GM10248 (cell line): ENCODE results near the gene SNX8.

ENCODE experiments used
- CTCF ChIA-PET: fragments of 300-600 bp; sonication (Branson Sonifier 250); formaldehyde crosslinking; extraction: SDS; loops from one replicate; lab custom pipeline; 2021; ENCODE audit warnings: antibody characterized with exemption; lab: Yijun Ruan, JAX
- POLR2A ChIA-PET: fragments of 350-650 bp; sonication (Branson Sonifier 250); formaldehyde crosslinking; extraction: SDS; loops from one replicate; lab custom pipeline; 2020; ENCODE audit warnings: antibody characterized with exemption; lab: Yijun Ruan, JAX
- DNase-seq: peaks from one replicate; pipeline ENCODE4 v3.0.0; 2012; ENCODE audit errors: extremely low spot score
- TF ChIP-seq, protein P1 (sequence below): IDR thresholded peaks from 2 replicates; pipeline ENCODE4 v1.5.1; 2012; ENCODE audit warnings: mild to moderate bottlenecking, low read depth; ENCODE audit errors: extremely low read depth, missing control alignments, control extremely low read depth

The SNX8 gene

DNA sequence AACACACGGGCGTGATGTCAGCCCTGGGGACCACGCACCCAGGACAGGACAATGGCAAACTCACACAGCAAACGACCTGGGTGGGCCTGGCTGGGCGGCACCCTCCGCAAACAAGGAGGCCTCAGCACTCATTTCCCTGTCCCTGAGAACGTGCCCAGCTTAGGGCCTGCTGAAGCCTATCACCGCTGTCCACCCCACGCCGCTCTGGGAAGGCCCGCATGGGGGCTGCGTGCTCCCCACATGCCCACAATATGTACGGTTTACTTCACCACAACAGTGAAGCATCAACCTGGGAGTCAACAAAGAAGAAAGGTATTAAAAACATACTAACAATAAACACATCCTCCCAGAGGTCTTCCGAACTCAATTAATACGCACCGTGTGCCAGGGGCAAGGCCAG lies 93.7 kb downstream of the SNX8 start:
- ChIA-PET CTCF (no interaction called here), POLR2A (interaction anchor here (0.6 kb wide), 1 partner anchor 50 kb away, joined by 7 read pairs; no protein-coding TSS in a partner anchor)
- no peak for DNase-seq
- TF ChIP-seq, protein P1, sequence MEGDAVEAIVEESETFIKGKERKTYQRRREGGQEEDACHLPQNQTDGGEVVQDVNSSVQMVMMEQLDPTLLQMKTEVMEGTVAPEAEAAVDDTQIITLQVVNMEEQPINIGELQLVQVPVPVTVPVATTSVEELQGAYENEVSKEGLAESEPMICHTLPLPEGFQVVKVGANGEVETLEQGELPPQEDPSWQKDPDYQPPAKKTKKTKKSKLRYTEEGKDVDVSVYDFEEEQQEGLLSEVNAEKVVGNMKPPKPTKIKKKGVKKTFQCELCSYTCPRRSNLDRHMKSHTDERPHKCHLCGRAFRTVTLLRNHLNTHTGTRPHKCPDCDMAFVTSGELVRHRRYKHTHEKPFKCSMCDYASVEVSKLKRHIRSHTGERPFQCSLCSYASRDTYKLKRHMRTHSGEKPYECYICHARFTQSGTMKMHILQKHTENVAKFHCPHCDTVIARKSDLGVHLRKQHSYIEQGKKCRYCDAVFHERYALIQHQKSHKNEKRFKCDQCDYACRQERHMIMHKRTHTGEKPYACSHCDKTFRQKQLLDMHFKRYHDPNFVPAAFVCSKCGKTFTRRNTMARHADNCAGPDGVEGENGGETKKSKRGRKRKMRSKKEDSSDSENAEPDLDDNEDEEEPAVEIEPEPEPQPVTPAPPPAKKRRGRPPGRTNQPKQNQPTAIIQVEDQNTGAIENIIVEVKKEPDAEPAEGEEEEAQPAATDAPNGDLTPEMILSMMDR: no peak

DNA sequence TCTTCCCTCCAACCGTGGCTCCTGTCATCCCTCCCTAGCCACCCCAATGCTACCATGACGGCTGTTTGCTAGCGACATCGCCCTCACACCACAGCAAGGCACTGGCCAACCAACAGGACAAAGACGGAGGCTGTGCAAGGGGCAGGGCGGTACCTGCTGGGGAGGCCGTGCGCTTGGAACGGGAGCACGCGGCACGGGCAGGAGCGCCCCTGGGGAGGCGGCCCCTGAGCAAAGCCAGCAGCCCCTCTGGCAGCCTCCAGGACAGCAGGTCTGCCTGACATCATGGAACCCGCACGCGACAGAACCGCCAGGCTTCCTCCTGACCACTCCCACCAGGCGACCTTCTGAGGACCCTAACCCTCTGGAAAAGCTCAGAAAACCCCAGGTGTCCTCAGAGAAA lies 94.2 kb downstream of the SNX8 start:
- DNase-seq: no peak
- CTCF ChIA-PET: no interaction called here
- TF ChIP-seq, protein P1: no peak
- POLR2A ChIA-PET: interaction anchor here (0.6 kb wide), 1 partner anchor 50 kb away, joined by 7 read pairs; no protein-coding TSS in a partner anchor

DNA sequence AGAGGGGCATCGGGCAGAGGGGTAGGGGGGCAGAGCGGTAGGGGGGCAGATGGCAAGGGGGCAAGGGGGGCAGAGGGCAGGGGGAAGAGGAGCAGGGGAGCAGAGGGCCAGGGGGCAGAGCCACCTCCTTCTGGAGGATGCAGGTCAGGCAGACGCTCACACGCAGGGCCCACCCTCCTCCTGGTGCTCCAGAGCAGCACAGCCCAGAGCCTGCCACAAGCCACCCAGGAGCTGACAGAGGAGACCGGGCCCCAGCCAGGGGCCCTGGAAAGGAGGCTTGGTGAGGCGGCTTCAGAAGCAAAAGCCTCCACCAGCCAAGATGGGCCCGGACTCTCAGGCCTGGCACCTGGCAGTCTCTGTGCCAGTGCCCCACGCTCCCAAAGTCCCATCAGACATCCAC lies 94.6 kb downstream of the SNX8 start:
- DNase-seq: no peak
- ChIA-PET CTCF (no interaction called here), POLR2A (interaction anchor here (0.6 kb wide), 1 partner anchor 51 kb away, joined by 7 read pairs; no protein-coding TSS in a partner anchor)
- TF ChIP-seq, protein P1: no peak

DNA sequence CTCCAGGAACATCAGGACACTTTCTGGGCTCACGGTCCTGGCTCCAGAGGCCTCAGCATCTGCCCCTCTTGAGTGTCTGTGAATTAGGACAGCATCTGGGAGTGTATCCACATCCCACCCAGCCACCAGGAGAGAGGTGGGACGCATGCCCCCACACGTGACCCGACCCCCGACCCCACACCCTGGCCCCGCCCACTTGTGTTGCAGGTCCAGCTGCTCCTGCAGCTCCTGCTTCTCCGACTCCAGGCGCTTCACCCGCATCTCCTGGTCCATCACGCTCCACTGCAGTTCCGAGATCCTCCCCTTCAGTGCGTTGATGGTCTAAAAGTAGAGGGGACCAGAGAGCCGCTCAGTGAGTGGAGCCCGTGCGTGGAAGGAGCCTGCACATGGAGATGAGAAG lies 95.1 kb downstream of the SNX8 start:
- CTCF ChIA-PET: no interaction called here
- DNase-seq: no peak
- POLR2A ChIA-PET: no interaction called here
- TF ChIP-seq, protein P1: no peak

DNA sequence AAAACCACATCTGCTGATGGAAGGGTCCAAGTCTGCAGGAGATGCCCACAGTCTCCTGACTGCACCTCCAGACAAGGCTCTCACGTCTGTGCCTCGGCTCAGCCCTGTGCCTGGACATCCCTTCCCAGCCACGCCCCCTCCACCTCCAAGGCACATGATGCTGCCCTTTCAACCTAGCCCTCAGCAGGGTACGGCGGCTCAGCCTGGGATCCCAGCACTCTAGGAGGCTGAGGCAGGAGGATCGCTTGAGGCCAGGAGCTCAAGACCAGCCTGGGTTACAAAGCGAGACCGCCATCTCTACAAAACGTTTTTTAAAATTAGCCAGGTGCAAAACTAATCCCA lies 95.8 kb downstream of the SNX8 start:
- no peak for DNase-seq
- ChIA-PET CTCF (no interaction called here), POLR2A (no interaction called here)
- TF ChIP-seq, protein P1: no peak

DNA sequence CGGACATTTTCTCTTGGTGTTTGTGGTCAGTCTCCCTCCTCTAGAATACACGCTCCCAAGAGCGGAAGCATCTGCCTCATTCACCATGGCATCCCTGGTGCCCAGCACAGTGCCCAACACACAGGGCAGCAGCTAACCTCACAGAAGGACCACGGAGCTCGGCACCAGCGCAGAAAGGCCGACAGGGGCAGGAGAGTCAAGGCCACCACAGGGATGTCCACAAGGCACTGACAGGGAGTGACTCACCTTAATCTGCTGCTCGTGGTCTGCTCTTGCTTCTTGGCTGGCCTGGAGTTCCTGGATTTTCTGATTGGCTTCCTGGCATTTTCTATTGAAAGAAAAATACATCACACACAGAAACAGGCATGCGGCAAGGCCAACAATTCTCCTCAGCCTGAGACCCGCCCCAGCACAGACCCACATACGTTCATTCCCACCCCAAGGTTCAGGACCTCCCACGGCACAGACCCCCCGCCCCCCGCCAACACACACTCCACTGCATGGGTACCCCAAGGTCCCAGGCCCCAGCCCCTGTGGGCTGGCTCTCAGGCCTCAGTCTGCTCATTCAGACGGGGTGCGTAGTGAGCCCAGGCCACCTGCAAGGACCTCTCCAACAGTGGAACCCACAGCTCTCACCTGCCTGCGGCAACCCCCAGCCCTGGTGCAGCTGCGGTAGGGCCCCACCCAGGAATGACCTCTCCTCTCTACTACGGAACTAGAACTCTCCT lies 96.4 kb downstream of the SNX8 start:
- DNase-seq: no peak
- ChIA-PET POLR2A (no interaction called here), CTCF (no interaction called here)
- TF ChIP-seq, protein P1: no peak
